Urinary bladder (tissue), 4 donors: ENCODE measurements around the gene GALNT15. TPM values are rescaled to one million over a fixed set of nuclear protein-coding genes. Genes with fewer than 3 reads are reported as not detected.
A peak's percentile ranks its signal among the peaks of the same experiment; 100 is the strongest.

Experiments used
- DNase-seq: peaks from one replicate; pipeline ENCODE4 v3.0.0-alpha.2; 2015; ENCODE audit errors: extremely low spot score
- H3K27ac ChIP-seq: one replicate; pipeline ENCODE4 v1.5.1; 2013; ENCODE audit warnings: low read depth, mild to moderate bottlenecking, moderate library complexity
- H3K36me3 ChIP-seq: one replicate; pipeline ENCODE4 v1.6.1; 2013; ENCODE audit warnings: mild to moderate bottlenecking, moderate library complexity; ENCODE audit not compliant: insufficient read depth
- H3K4me1 ChIP-seq: one replicate; pipeline ENCODE4 v1.6.1; 2013; ENCODE audit warnings: mild to moderate bottlenecking, moderate library complexity; ENCODE audit not compliant: insufficient read depth
- H3K4me3 ChIP-seq: one replicate; pipeline ENCODE4 v1.5.1; 2013; ENCODE audit warnings: low read depth, low read length
- WGBS: extraction: QIAGEN DNeasy Blood & Tissue Kit; methylation state at CpG from one replicate; pipeline ENCODE4 v1.1.7; 2013; 5-methylcytosine and 5-hydroxymethylcytosine counted together
- polyA plus RNA-seq: library from polyadenylated mRNA; stranded (reverse); fragments of 200-250 nt; gene quantifications from one replicate; pipeline ENCODE4 v1.2.3, GENCODE V29; 2013
- total RNA-seq: library from RNA; depleted of rRNA; stranded (reverse); fragments of >200 nt; gene quantifications from one replicate; pipeline ENCODE4 v1.2.3, GENCODE V29; 2014
- donor health status: healthy with polysubstance abuse.
- donor health status: healthy.

GALNT15 gene, protein sequence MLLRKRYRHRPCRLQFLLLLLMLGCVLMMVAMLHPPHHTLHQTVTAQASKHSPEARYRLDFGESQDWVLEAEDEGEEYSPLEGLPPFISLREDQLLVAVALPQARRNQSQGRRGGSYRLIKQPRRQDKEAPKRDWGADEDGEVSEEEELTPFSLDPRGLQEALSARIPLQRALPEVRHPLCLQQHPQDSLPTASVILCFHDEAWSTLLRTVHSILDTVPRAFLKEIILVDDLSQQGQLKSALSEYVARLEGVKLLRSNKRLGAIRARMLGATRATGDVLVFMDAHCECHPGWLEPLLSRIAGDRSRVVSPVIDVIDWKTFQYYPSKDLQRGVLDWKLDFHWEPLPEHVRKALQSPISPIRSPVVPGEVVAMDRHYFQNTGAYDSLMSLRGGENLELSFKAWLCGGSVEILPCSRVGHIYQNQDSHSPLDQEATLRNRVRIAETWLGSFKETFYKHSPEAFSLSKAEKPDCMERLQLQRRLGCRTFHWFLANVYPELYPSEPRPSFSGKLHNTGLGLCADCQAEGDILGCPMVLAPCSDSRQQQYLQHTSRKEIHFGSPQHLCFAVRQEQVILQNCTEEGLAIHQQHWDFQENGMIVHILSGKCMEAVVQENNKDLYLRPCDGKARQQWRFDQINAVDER
- total RNA-seq: 6.0 TPM
- 121 TPM for polyA plus RNA-seq

DNA sequence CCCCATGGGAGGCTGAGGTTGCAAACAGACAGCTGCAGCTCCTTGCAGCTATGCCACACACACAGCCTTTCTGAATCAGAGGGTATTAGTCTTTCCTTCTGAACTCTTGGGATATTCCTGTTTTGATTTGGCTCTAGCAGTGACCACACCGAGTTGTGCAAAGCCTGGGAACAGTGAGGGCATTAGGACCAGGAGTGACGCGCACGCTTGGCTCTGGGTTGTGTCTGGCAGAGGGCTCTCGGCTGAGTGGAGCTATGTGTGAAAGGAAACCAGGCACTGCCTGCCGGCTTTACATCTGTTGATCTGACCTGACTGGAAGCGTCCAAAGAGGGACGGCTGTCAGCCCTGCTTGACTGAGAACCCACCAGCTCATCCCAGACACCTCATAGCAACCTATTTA is at the start of gene GALNT15:
TSS of gene GALNT15 (plus strand) at position 292 of the 400 bp plus-strand sequence. CDS start 472 bp downstream, outside the sequence.
- no peaks in the 10 kb centered on the region for H3K4me1 ChIP-seq
- WGBS: 9% methylated on average over 8 of the region's 8 CpGs

DNA sequence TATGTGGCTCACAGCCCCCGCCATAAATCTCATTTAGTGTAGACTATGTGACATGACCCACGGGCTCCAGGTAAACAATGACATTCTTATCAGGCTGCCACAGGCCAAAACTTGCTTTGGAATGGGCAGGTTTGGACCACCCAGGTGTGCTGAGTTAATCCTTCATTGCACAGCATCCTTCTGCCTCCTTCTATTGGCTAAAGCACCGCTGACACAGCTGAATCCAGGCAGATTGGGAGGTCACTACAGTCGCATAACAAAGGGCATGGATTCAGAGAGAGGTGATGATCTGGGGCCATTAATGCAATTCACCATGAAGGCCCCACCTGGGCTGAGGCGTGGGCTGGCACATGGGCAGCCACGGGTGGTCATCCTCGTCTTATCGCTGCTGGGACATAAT is 47.8 kb upstream of the GALNT15 start:
- Histone ChIP-seq H3K27ac (no peak overlapping the region), H3K36me3 (no peaks in the 10 kb centered on the region), H3K4me1 (no peaks in the 10 kb centered on the region), H3K4me3 (no peak overlapping the region)
- no peak for DNase-seq
- whole genome bisulfite sequencing: 88% methylated on average over 8 of the region's 8 CpGs

More for the DNA sequence above, at the start of gene GALNT15:
- Histone ChIP-seq H3K36me3 (no peaks in the 10 kb centered on the region), H3K4me3 (peak within 1 kb of the TSS; percentile 27), H3K27ac (no peak within 1 kb of the TSS)
- no peak for DNase-seq

DNA sequence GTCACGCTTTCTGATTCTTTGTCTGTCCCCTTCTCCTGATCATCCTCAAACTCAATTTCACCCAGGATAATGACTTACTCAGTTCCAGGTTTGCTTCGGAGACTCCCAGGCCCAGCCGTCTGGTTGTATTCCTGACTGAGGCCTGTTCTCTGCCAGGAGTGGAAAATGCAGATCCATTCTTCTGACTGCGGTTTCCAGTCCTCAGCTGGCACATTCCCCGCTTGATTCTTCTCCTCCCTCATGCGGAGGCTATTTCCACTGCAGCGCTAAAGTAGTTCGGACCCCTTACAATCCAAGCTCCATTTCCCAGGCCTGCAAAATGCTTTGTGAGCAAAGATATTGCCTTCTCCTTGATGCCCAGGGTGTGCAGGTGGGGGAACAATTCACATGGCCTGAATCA is 47.2 kb upstream of the GALNT15 start:
- no peaks in the 10 kb centered on the region for H3K36me3 ChIP-seq
- H3K4me1 ChIP-seq: no peaks in the 10 kb centered on the region
- WGBS: 94% methylated on average over 8 of the region's 8 CpGs
- H3K4me3 ChIP-seq: no peak overlapping the region
- H3K27ac ChIP-seq: no peak overlapping the region
- no peak for DNase-seq

DNA sequence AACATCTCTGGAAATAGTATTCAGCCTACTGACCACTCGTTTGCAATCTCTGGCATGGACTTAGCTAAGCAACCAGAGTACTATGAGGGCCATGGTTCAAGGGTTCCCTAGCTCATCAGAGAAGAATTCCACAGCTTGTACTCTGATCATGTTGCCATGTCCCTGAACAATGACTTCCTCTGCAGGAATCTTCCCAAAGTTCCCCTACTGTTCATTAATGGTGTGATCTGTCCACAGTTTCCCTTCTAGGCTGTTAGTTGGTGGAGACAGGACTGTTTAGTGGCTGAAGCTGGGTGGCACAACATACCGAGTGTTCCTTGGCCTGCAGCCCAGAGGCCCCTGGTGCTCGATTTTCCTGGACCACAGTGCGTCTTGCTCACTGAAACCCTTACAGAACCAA is 44.4 kb upstream of the GALNT15 start:
- Histone ChIP-seq H3K4me1 (no peaks in the 10 kb centered on the region), H3K36me3 (no peaks in the 10 kb centered on the region), H3K27ac (no peak overlapping the region), H3K4me3 (no peak overlapping the region)
- 49% methylated on average over 4 of the region's 4 CpGs for WGBS
- DNase-seq: no peak

DNA sequence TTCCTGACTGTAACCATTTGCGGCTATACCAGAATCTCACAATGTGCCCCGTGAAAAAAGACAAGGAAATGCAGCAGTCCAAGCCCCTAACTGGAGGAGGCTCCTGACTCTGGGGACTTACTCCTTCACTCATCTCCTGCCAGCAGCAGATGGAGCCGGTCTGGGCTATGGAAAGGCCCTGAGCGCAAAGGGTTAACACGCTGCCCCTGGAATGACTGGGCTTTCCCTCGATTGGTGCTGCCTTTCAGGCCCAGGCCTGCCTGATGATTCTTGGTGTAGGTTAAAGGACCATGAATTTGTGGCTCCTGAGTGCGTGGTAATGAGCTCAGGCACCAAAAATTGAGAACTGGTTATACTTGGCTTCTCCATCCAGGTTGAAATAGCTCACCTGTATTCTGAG is 42.3 kb upstream of the GALNT15 start:
- DNase-seq: no peak
- no peak overlapping the region for H3K4me3 ChIP-seq
- no peaks in the 10 kb centered on the region for H3K36me3 ChIP-seq
- WGBS: 76% methylated on average over 7 of the region's 7 CpGs
- H3K27ac ChIP-seq: no peak overlapping the region
- H3K4me1 ChIP-seq: no peaks in the 10 kb centered on the region

DNA sequence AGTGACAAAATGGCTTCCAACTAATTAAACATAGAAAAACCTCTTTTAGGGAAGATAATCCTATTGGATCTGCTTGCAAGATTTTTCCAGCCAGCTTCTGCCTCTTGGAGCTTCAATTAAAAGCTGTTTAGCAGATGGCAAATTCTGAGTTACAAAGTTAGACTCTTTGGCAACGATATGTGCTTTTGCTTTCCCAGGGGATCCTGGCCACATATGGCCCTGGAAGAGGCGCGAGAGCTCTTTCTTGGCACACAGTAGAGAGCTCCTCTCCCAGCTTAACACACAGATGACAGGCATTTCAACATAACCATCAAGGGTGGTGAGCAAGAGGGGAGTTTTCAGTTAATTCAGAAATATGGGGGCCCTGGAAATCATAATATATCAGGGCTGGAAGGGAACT is 41.6 kb upstream of the GALNT15 start:
- no peak for DNase-seq
- Histone ChIP-seq H3K4me1 (no peaks in the 10 kb centered on the region), H3K36me3 (no peaks in the 10 kb centered on the region), H3K27ac (no peak overlapping the region), H3K4me3 (no peak overlapping the region)
- WGBS: 30% methylated on average over 3 of the region's 3 CpGs

DNA sequence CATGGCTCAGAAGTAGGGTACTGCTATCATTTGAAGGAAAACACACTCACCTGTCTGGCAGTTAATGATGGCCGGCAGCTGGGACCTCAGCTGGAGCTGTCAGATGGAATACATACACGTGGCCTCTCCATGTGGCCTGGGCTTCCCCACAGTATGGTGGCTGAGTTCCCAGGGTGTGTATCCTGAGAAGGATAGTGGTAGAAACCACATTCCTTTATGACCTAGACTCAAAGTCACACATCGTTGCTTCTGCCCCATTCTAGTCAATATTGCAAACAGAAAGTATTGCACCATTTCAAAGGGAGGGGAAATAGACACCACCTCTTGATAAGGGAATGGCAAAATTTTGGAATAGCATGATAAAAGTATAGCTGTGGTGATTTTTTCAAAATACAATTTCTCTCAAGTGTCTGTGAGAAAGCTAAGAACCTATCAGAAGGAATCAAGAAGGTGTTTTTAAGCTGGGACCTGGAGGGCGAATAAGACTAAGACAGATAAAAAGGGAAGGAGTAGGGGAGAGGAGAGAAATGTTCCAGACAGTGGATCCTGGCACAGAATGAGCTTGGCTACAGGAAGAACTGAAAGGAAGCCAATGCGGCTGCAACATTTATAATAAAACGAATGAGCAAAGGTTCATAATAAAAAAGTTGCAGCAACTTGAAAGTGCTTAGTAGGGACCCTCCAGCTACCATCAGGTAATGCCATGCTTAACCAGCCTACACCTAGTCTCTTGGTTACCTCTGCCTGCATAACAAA is 40.1 kb upstream of the GALNT15 start:
- H3K4me1 ChIP-seq: no peaks in the 10 kb centered on the region
- 72% methylated on average over 6 of the region's 6 CpGs for WGBS

DNA sequence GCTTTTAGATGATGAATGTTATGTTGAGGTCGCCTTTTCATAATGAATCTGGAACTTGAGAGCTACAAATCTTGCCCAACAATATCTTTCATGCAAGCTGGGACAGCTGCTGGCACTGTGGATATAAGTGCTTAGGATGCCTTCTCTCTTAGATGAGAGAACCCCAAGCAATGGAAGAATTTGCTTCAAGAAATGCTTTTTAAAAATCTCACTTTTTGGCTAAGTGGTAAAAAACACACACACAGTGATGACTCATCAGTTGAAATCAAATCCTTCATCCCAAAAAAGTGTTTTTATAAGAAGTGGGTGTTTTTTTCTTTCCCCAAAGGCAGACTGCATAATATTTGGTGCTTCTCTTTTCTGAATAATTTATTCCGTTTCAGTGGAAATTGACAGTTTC is 38.4 kb upstream of the GALNT15 start:
- H3K27ac ChIP-seq: no peak overlapping the region
- no peak overlapping the region for H3K4me3 ChIP-seq
- H3K4me1 ChIP-seq: no peaks in the 10 kb centered on the region
- no peaks in the 10 kb centered on the region for H3K36me3 ChIP-seq
- 61% methylated on average over 2 of the region's 2 CpGs for WGBS
- DNase-seq: no peak

More for the DNA sequence above, 40.1 kb upstream of the GALNT15 start:
- Histone ChIP-seq H3K36me3 (no peaks in the 10 kb centered on the region), H3K4me3 (no peak overlapping the region), H3K27ac (no peak overlapping the region)
- DNase-seq: no peak

DNA sequence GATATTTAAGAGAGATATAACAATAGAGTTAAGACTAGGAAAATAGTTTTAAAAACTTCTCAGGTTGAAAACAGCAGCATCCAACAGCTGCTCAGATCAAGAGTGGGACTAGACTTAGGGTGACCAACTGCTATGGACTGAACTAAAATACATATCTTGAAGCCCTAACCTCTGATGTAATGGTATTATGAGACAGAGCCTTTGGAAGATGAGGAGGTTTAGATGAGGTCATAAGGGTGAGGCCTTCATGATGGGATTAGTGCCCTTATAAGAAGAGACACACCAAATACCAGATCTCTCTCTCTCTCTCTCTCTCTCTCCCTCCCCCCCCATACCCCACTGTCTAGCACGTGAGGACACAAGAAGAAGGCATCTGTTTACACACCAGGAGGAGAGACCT is 37.4 kb upstream of the GALNT15 start:
- Histone ChIP-seq H3K36me3 (no peaks in the 10 kb centered on the region), H3K27ac (no peak overlapping the region), H3K4me3 (no peak overlapping the region), H3K4me1 (no peaks in the 10 kb centered on the region)
- no peak for DNase-seq
- WGBS: 82% methylated on average over 1 of the region's 1 CpG

DNA sequence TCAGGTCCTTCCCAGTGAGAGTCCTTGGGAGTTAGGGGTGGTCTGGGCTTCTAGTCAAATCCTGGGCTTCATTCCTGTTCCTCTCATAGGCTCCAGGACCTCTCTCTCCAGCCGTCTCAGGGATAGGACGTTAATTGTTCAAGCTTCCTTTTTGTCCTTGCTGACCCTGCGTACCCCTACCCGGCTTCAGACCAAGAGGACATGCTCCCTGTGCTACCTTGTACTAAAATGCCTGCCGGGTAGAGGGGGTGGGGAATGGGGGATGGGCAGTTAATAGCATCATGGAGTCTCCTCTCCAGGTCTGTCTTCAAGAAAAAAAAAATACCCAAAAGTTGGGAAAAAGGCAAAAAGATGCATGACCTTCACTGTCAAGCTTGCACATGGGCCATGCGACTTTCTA is 36.5 kb upstream of the GALNT15 start:
- Histone ChIP-seq H3K4me1 (no peaks in the 10 kb centered on the region), H3K36me3 (no peaks in the 10 kb centered on the region), H3K4me3 (no peak overlapping the region), H3K27ac (no peak overlapping the region)
- DNase-seq: no peak
- WGBS: 95% methylated on average over 6 of the region's 6 CpGs

DNA sequence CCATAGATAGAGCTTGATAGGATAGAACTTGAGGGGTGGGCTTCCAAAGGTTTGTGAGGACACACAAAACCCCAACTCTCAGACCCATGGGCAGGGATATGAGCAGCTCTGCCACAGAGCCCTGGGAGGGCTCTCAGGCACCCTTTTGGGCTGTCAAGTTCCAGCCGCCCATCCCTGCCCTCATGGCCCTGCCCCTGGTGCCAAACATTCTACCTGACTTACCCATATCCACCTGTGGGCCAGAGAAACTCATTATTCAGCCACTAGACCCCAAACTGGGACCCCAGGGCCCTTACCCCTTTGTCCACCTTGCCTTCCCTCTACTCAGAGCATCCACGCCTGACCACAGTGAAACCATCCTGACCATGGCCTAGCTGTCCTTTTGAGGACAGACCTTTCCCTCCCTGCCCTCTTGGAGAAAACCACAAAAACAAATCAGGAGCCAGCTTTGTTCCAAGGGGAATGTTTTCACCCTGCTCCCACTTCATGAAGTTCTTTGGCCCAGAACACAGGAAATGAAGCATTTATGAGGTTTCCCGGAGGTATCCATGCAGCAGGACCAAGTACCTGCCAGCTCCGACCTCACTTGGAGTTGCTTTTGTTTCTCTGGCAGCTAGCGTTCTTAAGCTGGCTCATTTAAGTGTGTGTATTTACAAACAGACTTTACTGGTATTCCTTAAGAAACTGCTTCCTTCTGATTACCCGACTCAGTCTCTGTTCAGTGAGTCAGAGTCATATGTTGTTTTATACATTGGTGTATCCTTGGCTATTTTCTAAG is 34.2 kb upstream of the GALNT15 start:
- Histone ChIP-seq H3K4me3 (no peak overlapping the region), H3K4me1 (no peaks in the 10 kb centered on the region), H3K27ac (peak overlapping the region; percentile 32), H3K36me3 (no peaks in the 10 kb centered on the region)
- no peak for DNase-seq
- 55% methylated on average over 6 of the region's 6 CpGs for whole genome bisulfite sequencing

DNA sequence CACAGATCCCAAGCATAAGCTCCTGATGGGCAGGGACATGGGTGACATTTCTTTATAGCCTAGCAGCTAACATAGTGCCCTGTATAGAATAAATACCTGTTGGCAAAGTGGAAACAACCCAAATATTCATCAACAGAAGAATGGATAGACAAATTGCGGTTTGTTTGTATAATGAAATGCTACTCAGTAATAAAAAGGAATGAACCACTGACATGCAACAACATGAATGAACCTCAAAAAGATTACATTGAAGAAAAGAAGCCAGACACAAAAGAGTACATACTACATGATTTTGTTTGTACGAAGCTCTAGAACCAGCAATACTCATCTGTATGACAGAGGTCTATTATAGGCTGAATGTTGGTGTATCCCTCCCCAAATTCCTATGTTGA is 33.6 kb upstream of the GALNT15 start:
- H3K4me3 ChIP-seq: no peak overlapping the region
- H3K27ac ChIP-seq: peak overlapping the region; percentile 32
- no peaks in the 10 kb centered on the region for H3K4me1 ChIP-seq
- WGBS: 83% methylated on average over 2 of the region's 2 CpGs
- no peaks in the 10 kb centered on the region for H3K36me3 ChIP-seq
- DNase-seq: no peak

DNA sequence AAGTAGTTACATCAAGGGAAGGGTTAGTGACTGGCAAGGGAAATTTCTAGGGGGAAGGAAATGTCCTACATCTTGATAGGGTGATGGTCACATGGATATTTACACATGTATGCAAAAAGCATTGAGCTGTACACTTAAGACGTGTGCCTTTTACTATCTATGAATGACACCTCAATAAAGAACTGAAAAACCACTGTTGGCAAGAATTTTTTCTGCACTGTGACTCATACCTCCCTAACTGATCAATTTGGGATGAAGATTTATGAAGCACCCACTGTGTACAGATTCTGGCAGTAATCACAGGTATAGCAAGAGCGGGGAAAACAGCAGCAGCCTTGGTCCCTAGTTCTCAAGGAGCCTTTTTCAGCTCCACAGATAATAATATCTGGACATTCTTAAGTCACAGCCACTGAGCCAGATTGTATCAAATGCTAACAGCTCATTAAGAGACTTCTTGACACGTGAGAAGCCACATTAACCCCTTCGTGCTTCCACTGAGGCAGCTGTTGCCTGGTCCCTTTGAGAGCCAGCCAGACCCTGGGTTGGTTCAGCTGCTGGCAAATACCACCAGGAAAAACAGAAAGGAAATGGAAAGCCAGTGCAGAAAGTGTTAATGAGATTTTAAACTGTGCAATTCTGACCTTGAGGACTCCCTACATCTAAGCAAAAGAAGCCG is 32.0 kb upstream of the GALNT15 start:
- no peak overlapping the region for H3K4me3 ChIP-seq
- H3K4me1 ChIP-seq: no peaks in the 10 kb centered on the region
- H3K36me3 ChIP-seq: no peaks in the 10 kb centered on the region
- DNase-seq: no peak
- no peak overlapping the region for H3K27ac ChIP-seq
- WGBS: 68% methylated on average over 5 of the region's 5 CpGs
